Right renal pelvis (tissue), 4 donors: ENCODE measurements around the gene FMNL1. TPM values are rescaled to one million over a fixed set of nuclear protein-coding genes. Genes with fewer than 3 reads are reported as not detected.

Experiments
- DNase-seq, 4 donors: peaks; one replicate each; pipeline ENCODE4 v3.0.0-alpha.2; 2013; ENCODE audit warnings: low read depth in 4 of 4, low spot score in 3 of 4, missing footprints in 1 of 4
- polyA plus RNA-seq, 4 donors: library from polyadenylated mRNA; unstranded; fragments of 120-200 nt; gene quantifications; one replicate each; pipeline ENCODE4 v1.2.1, GENCODE V29; 2013; ENCODE audit not compliant: insufficient read length in 4 of 4

Gene FMNL1
- polyA plus RNA-seq, 4 donors: 5.3 to 8.1 (median 5.9) TPM

DNA sequence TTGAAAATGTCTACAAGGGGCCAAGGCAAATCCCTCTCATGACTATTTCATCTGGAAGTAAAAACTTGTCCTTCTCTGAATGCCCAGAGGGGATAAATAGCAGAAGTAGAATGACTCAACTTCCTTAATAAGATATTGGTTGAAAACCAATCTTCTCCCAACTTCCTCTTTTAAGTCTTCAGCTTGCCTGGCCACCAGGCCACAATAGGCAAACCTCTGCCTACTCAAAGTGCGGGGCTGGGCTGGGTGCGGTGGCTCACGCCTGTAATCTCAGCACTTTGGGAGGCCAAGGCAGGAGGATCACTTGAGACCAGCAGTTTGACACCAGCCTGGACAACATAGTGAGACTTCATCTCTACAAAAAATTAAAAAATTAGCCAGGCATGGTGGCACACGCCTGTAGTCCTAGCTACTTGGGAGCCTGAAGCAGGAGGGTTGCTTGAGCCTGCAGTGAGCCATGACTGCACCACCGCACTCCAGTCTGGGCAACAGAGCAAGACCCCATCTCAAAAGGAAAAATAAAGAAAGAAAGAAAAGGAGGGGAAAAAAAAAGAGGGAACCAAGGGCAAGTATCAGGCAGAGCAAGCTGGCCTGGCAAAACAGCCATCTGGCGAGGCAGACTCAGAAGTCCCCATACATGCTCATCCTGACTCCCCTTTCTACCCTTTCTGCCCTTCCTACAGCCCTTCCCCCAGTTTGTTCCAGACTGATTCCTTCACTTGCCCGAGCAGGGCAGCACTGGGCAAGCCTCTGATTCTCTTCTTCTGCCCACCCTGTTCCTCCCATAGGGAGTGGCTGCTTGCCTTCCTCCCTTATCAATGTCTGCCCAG, 74.5 kb downstream of the FMNL1 start:
- DNase-seq: no peak

GRCh38 chr17:45296833-45297124, 75.1 kb downstream of the FMNL1 start:
- DNase-seq: no peak

Other genes with a start within 250 kb of the FMNL1 start
- 10 to 100 TPM; 49.7 to 59.9 (median 52.8) TPM for gene DCAKD, start 170.3 kb upstream of the FMNL1 start, polyA plus RNA-seq
- 10 to 100 TPM; 65.8 to 73.9 (median 67.3) TPM for gene NMT1, start 160.6 kb upstream of the FMNL1 start, polyA plus RNA-seq
- gene PLCD3, start 89.4 kb upstream of the FMNL1 start, polyA plus RNA-seq: 10 to 100 TPM; 24.3 to 38.3 (median 27.9) TPM
- gene ACBD4, start 86.2 kb upstream of the FMNL1 start, polyA plus RNA-seq: 10 to 100 TPM; 12.4 to 15.4 (median 13.5) TPM
- gene HEXIM1, start 73.4 kb upstream of the FMNL1 start, polyA plus RNA-seq: 10 to 100 TPM; 41.5 to 47.5 (median 42.9) TPM
- 10 to 100 TPM; 12.8 to 16.5 (median 13.5) TPM for gene HEXIM2, start 60.0 kb upstream of the FMNL1 start, polyA plus RNA-seq
- under 1 TPM in 3 of 4 donors, not detected in 1; 0.13 to 0.19 (median 0.17) TPM for gene SPATA32, start 40.2 kb downstream of the FMNL1 start, polyA plus RNA-seq
- 1 to 10 TPM; 5.2 to 6.4 (median 5.7) TPM for gene MAP3K14, start 95.1 kb downstream of the FMNL1 start, polyA plus RNA-seq
- gene ARHGAP27, start 211.0 kb downstream of the FMNL1 start, polyA plus RNA-seq: 10 to 100 TPM; 13.2 to 18.2 (median 14.8) TPM